OCI-LY1 (cell line): ENCODE data around the gene PSMD5.

Source experiments
- H2AFZ ChIP-seq: fragments of 200-600 bp; sonication (generic), shearing (Covaris generic); 2 replicates; pipeline ENCODE4 v1.6.0; 2014; ENCODE audit warnings: antibody characterized with exemption, mild to moderate bottlenecking, low read length
- H3F3A ChIP-seq: fragments of 200-600 bp; sonication (generic), shearing (Covaris generic); 2 replicates; pipeline ENCODE4 v1.6.0; 2014; ENCODE audit warnings: mild to moderate bottlenecking, antibody characterized with exemption, low read length, moderate library complexity; ENCODE audit not compliant: insufficient read depth
- H3K27ac ChIP-seq: fragments of 200-600 bp; sonication (generic); 2 replicates; pipeline ENCODE4 v1.5.1; 2014; ENCODE audit warnings: low read length, mixed run types, mild to moderate bottlenecking, low read depth; ENCODE audit not compliant: poor library complexity, severe bottlenecking
- H3K27me3 ChIP-seq: fragments of 200-600 bp; sonication (generic); 2 replicates; pipeline ENCODE4 v1.6.0; 2014; ENCODE audit warnings: antibody characterized with exemption, mild to moderate bottlenecking, low read length, moderate library complexity; ENCODE audit not compliant: insufficient read depth
- H3K36me3 ChIP-seq: fragments of 200-600 bp; sonication (generic); 2 replicates; pipeline ENCODE4 v1.6.1; 2014; ENCODE audit warnings: mild to moderate bottlenecking, antibody characterized with exemption, low read length, moderate library complexity, mixed read lengths; ENCODE audit not compliant: insufficient read depth
- H3K4me1 ChIP-seq: fragments of 200-600 bp; sonication (generic); 2 replicates; pipeline ENCODE4 v1.5.1; 2014; ENCODE audit warnings: mild to moderate bottlenecking, low read length, moderate library complexity; ENCODE audit not compliant: insufficient read depth, severe bottlenecking
- H3K4me2 ChIP-seq: fragments of 200-600 bp; sonication (generic), shearing (Covaris generic); 2 replicates; pipeline ENCODE4 v1.6.1; 2014; ENCODE audit warnings: low read length
- H3K4me3 ChIP-seq: fragments of 200-600 bp; sonication (generic); 2 replicates; pipeline ENCODE4 v1.5.1; 2014; ENCODE audit warnings: low read length, low read depth, mild to moderate bottlenecking, mixed read lengths; ENCODE audit not compliant: poor library complexity, severe bottlenecking
- H3K79me2 ChIP-seq: fragments of 200-600 bp; shearing (Covaris generic); 2 replicates; pipeline ENCODE4 v1.6.1; 2016; ENCODE audit warnings: mixed run types, low read length, mixed read lengths; ENCODE audit not compliant: insufficient read depth
- H3K9ac ChIP-seq: fragments of 200-600 bp; sonication (generic), shearing (Covaris generic); 2 replicates; pipeline ENCODE4 v1.6.1; 2014; ENCODE audit warnings: mild to moderate bottlenecking, low read length, mixed read lengths
- H3K9me2 ChIP-seq: fragments of 200-600 bp; sonication (generic), shearing (Covaris generic); 2 replicates; pipeline ENCODE4 v1.6.1; 2014; ENCODE audit warnings: low read depth, mild to moderate bottlenecking, low read length, mixed read lengths
- H3K9me3 ChIP-seq: fragments of 200-600 bp; shearing (Covaris generic); 2 replicates; pipeline ENCODE4 v1.6.1; 2014; ENCODE audit warnings: low read length, mixed read lengths
- H4K20me1 ChIP-seq: fragments of 200-600 bp; sonication (generic), shearing (Covaris generic); 2 replicates; pipeline ENCODE4 v1.6.0; 2016; ENCODE audit warnings: mild to moderate bottlenecking, low read length; ENCODE audit not compliant: insufficient read depth
- CTCF ChIP-seq: fragments of 200-600 bp; sonication (generic), shearing (Covaris generic); IDR thresholded peaks from 2 replicates; pipeline ENCODE4 v1.5.1; 2017; ENCODE audit warnings: mild to moderate bottlenecking, antibody characterized with exemption, low read length, moderate library complexity, mixed read lengths
- EZH2 ChIP-seq: fragments of 200-600 bp; sonication (generic), shearing (Covaris generic); IDR thresholded peaks from 2 replicates; pipeline ENCODE4 v1.8.0; 2017; ENCODE audit warnings: borderline replicate concordance, mixed run types, mild to moderate bottlenecking, antibody characterized with exemption, low read length, moderate library complexity, mixed read lengths

Gene PSMD5

DNA sequence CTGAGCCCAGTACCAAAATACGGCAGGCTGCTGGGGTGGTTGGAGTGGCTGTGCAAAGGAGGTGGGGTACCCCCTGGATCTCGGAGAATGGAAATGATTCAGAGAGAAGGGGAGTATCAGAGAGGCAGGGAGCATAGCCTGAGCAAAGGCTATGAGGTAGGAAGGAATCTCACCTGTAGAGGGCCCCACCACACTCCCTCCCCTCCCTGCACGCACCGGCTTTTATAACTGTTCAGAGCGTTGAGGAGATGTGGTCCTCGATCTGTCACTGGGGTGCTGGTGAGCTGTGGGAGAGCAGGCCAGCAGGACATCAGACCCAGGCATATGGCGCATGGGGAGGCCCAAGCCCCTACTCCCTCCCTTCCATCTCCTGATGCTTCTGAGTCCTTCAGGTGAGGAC is 21.1 kb upstream of the PSMD5 start:
- no peaks in the 10 kb centered on the region for H3K9me2 ChIP-seq
- H3K4me3 ChIP-seq: no peak overlapping the region
- no peak overlapping the region for H3K4me2 ChIP-seq
- H3K36me3 ChIP-seq: peaks cover 76% of the 10 kb centered on the region; the same call in 1 of the 2 replicates
- H2AFZ ChIP-seq: no peak overlapping the region
- peaks cover 5% of the 10 kb centered on the region for H3K4me1 ChIP-seq
- no peaks in the 10 kb centered on the region for H3K79me2 ChIP-seq
- no peaks in the 10 kb centered on the region for H3K9me3 ChIP-seq
- no peak overlapping the region for H3K27ac ChIP-seq
- H3K9ac ChIP-seq: no peak overlapping the region
- no peaks in the 10 kb centered on the region for H4K20me1 ChIP-seq
- no peak for TF ChIP-seq CTCF
- TF ChIP-seq EZH2: no peak
- no peaks in the 10 kb centered on the region for H3K27me3 ChIP-seq
- H3F3A ChIP-seq: no peaks in the 10 kb centered on the region

GRCh38 chr9:120862452-120862851 is 19.7 kb upstream of the PSMD5 start:
- no peak overlapping the region for H3K27ac ChIP-seq
- H3K9ac ChIP-seq: no peak overlapping the region
- TF ChIP-seq CTCF (no peak), EZH2 (no peak)
- no peaks in the 10 kb centered on the region for H4K20me1 ChIP-seq
- no peak overlapping the region for H3K4me3 ChIP-seq
- H3K9me2 ChIP-seq: no peaks in the 10 kb centered on the region
- H3F3A ChIP-seq: no peaks in the 10 kb centered on the region
- H2AFZ ChIP-seq: no peak overlapping the region
- H3K9me3 ChIP-seq: no peaks in the 10 kb centered on the region
- no peaks in the 10 kb centered on the region for H3K79me2 ChIP-seq
- peaks cover 85% of the 10 kb centered on the region; the same call in 1 of the 2 replicates for H3K36me3 ChIP-seq
- no peak overlapping the region for H3K4me2 ChIP-seq
- no peaks in the 10 kb centered on the region for H3K4me1 ChIP-seq
- no peaks in the 10 kb centered on the region for H3K27me3 ChIP-seq

- H3K27me3 ChIP-seq: no peaks in the 10 kb centered on the region
- H3F3A ChIP-seq: no peaks in the 10 kb centered on the region
- H3K9ac ChIP-seq: no peak overlapping the region
- no peaks in the 10 kb centered on the region for H3K4me1 ChIP-seq
- no peaks in the 10 kb centered on the region for H3K79me2 ChIP-seq
- H3K9me3 ChIP-seq: no peaks in the 10 kb centered on the region
- H3K27ac ChIP-seq: no peak overlapping the region
- H3K36me3 ChIP-seq: peaks cover 85% of the 10 kb centered on the region; the same call in 1 of the 2 replicates
- H3K4me3 ChIP-seq: no peak overlapping the region
- no peaks in the 10 kb centered on the region for H4K20me1 ChIP-seq
- TF ChIP-seq CTCF: no peak
- TF ChIP-seq EZH2: no peak
- H3K9me2 ChIP-seq: no peaks in the 10 kb centered on the region
- H3K4me2 ChIP-seq: no peak overlapping the region
- no peak overlapping the region for H2AFZ ChIP-seq
These were observed 19.2 kb upstream of the PSMD5 start for GRCh38 chr9:120861935-120862334.
